C4-2B (cell line): ENCODE results near the gene LRRC8C.

Source experiments
- H3K27ac ChIP-seq: fragments of 450-650 bp; 2 replicates; pipeline ENCODE4 v1.5.1; 2017
- ZFX ChIP-seq: fragments of 450-650 bp; IDR thresholded peaks from 2 replicates; pipeline ENCODE4 v1.6.1; 2017
- TF ChIP-seq, protein P1 (sequence below): fragments of 450-650 bp; conservative IDR thresholded peaks from 2 replicates; pipeline ENCODE4 v1.5.1; 2017; ENCODE audit warnings: mild to moderate bottlenecking

The LRRC8C gene

DNA sequence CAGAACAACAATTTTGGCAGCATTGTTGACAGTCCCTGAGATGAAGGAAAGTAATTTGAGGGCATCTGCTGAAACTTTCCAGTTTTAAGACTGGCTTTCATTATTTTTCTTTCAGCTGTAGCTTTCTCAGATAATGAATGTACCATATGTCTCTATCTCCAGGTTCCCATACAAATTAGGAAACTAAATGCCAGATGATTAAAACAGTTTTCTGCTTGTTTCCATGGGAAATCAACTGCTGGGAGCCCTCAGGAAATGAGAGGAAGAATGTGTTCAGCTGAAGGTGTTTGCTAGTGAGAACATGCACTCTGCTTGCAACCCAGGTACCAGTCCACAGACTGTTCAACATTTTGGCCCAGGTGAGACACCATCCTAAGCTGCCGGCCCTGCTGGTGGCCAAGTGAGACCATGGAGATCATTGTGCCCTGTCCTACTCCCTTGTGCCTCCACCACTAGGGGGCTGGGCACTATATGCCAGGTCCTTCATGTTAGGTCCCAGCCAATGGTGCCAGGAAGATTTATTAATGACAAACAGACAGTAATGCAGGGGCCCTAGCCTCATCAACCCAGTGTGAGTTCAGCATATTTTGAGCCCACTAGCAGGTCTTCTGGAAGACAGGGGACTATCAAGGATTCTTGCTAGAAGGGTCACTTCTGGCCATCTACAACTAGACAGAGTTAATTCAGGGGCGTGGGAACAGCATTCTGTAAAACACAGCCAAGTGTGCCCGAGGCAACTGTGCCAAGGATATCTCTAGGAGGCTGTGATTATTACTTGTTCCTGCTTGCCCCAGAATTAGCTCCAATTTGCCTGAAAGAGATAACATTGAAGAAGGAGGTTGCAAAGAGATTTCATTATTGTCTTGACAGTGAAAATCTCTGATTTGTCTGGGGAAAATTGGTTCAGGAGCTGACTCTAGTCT, 17.0 kb upstream of the LRRC8C start:
- no peak overlapping the region for H3K27ac ChIP-seq
- TF ChIP-seq, protein P1, sequence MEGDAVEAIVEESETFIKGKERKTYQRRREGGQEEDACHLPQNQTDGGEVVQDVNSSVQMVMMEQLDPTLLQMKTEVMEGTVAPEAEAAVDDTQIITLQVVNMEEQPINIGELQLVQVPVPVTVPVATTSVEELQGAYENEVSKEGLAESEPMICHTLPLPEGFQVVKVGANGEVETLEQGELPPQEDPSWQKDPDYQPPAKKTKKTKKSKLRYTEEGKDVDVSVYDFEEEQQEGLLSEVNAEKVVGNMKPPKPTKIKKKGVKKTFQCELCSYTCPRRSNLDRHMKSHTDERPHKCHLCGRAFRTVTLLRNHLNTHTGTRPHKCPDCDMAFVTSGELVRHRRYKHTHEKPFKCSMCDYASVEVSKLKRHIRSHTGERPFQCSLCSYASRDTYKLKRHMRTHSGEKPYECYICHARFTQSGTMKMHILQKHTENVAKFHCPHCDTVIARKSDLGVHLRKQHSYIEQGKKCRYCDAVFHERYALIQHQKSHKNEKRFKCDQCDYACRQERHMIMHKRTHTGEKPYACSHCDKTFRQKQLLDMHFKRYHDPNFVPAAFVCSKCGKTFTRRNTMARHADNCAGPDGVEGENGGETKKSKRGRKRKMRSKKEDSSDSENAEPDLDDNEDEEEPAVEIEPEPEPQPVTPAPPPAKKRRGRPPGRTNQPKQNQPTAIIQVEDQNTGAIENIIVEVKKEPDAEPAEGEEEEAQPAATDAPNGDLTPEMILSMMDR = peak; percentile 63
- no peak for TF ChIP-seq ZFX

DNA sequence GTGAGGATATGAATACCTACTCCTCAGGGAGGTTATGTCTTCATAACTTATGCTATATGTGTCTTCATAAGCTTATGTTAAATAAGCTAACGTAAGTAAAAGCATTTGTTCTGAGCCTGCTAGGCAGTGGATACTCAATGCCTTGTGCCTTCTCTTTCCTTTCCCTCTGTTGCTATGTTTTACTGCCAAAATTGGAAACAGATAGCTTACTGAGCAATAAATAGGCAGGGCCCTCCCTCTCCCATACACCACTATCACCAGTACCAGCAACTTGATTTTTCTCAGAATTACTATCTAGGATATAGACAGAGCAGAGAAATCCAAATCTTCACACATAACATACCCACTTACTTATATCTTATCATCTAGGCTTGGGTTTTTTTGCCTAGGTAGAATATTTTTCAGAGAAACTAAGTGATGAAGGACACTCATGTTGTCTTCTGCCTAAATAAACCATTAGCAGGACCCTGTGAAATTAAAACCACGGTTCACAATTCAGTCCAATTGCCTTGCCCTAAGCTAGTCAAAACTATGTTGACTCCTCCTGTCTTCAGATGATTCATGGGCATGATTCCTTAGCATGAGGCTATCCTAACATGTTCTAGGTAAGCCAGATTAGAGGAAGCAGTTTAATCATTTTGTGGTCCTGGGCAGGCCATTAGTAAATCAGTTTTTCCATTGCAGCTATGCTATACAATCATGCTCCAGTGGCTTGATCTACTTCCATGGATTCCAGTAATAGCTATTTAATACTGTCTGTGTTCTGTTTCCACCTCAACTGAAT, 15.9 kb upstream of the LRRC8C start:
- no peak overlapping the region for H3K27ac ChIP-seq
- TF ChIP-seq ZFX = no peak
- TF ChIP-seq, protein P1 = no peak

DNA sequence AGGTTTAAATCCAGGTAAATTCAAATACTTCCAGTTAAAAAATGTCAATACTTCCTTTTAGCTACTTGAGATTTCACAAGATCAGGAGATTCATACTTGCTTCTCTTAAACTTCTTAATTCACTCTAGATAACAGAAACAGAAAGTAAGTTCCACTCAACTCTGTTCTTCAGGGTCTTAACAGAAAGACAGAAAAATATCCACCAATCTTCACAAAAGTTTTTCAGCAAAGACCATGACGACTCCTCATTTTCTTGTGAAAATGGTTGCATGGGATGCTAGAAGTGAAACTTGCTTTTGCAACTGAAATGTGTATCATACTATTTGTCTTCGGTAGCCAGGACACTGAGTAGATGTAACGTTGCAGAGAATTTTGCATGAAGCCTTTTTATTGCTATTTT, 12.3 kb upstream of the LRRC8C start:
- TF ChIP-seq, protein P1 = no peak
- TF ChIP-seq ZFX = no peak
- no peak overlapping the region for H3K27ac ChIP-seq

DNA sequence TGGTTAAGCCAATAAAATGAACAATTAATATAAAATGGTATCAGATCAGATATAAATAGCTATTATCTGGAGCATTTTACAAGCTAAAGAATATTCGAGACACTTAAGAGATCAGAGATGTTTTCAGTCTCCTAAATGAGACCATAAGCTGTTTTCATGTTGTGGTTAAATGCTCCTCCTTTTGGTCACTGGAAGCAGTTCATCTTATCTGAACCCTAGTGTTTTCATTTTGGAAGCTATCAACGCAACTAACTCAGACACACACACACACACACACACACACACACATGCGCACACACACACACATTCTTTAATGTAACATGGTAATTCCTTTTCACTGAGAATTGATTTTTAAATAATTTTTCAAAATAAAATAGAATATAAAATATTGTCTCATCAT, 10.0 kb upstream of the LRRC8C start:
- no peak overlapping the region for H3K27ac ChIP-seq
- TF ChIP-seq, protein P1 = peak; percentile 14; the same call in 1 of the 2 replicates
- no peak for TF ChIP-seq ZFX

DNA sequence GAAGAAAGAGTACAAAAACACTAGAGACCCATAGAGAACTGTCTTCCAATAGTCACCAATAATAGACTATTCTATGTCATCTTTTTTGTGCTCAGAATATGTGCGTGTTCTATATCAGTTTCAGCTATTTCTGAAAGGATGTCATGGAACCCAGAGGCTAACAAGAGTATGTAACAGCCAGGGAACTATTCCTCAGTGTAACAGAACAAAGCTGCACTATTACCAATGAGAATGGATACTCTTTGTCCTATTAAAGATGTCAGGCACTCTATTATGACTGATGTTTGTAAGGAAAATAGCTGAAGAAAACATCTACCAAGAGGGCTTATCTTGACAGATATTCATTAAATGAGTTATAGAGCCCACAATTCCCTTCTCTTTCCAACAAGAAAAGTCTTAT, 8.6 kb upstream of the LRRC8C start:
- H3K27ac ChIP-seq = no peak overlapping the region
- TF ChIP-seq ZFX = no peak
- TF ChIP-seq, protein P1 = no peak

DNA sequence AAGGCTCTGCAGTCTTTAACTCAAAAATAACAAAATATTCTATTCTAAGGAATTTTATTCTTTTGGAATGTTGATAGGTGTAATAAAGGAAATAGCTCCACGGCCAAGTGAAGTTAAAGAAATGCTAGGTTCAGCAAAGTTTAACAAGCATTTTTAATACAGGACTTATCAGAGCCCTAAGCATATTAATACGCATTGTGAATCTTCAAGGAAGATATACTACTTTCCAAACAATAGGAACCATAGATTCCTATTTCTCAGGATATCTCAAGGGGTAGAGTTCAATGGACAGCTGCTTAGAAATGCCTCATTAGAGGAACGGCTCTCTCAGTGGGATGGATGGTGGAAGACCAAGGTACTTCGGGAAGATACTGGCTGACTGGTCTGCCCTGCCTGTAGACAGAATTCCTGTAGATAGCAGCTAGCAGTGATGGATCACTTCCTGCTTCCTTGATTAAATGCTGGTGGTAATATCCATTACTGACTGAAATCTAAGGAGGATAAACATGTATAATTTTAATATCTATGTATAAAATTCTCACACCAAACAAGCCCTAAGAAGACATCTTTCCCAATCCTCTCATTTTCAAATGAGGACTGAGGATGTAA, 8.1 kb upstream of the LRRC8C start:
- no peak overlapping the region for H3K27ac ChIP-seq
- no peak for TF ChIP-seq ZFX
- TF ChIP-seq, protein P1 = no peak
